Right lobe of liver (tissue), 4 donors: Measurements from ENCODE around the gene HSF4.

Experiments used
- POLR2A ChIP-seq: fragments of 450-650 bp; IDR thresholded peaks from one replicate; pipeline ENCODE4 v1.6.1; 2017; ENCODE audit warnings: antibody characterized with exemption, mild to moderate bottlenecking
- TF ChIP-seq, protein P1 (sequence below), 4 donors: fragments of 200-600 bp in 3 of 4; fragments of 450-650 bp in 1 of 4; IDR thresholded peaks; one replicate each; pipeline versions ENCODE4 v1.5.1 to v1.8.0; 2016 to 2022; ENCODE audit warnings: antibody characterized with exemption in 4 of 4, mild to moderate bottlenecking in 2 of 4
- donor health status: DM: no; HTN: no; CAD: no.
- donor health status: DM: no; HTN: no; CAD: no.
- donor health status: DM: no; HTN: yes; CAD: no.

DNA sequence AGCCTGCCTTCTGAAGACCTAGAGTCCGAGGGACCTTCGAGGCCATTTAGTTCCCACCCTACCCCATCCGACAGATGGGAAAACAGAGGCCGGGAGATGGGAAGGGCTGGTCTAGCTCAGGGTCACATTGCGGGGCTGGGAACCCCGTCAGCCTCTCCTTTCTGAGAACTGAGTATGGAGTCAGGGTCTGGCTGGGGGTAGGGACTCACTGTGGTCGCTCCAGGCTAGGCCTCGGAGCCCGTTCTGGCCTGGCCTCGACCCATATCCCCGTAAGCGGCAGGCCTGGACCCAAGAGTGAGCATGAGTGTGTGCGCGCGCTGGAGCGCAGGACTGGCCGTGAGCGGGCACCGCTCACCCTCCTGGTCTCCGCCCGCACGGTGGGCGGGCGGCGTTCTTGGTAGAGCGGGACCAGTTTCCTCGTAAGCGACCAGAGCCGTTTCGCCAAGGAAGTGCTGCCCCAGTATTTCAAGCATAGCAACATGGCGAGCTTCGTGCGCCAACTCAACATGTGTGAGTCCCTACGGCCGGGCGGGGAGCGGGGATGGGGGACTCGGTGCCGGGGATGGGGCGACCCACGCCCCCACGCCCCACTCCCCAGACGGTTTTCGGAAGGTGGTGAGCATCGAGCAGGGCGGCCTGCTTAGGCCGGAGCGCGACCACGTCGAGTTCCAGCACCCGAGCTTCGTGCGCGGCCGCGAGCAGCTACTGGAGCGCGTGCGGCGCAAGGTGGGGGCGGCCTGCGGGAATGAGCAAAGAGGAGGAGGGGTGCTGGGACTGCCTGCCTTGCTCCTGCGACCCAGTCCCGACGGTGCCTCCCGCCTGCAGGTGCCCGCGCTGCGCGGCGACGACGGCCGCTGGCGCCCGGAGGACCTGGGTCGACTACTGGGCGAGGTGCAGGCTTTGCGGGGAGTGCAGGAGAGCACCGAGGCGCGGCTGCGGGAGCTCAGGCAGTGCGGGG, 855 bp downstream of the HSF4 start:
- no peak for TF ChIP-seq POLR2A
- TF ChIP-seq, protein P1, sequence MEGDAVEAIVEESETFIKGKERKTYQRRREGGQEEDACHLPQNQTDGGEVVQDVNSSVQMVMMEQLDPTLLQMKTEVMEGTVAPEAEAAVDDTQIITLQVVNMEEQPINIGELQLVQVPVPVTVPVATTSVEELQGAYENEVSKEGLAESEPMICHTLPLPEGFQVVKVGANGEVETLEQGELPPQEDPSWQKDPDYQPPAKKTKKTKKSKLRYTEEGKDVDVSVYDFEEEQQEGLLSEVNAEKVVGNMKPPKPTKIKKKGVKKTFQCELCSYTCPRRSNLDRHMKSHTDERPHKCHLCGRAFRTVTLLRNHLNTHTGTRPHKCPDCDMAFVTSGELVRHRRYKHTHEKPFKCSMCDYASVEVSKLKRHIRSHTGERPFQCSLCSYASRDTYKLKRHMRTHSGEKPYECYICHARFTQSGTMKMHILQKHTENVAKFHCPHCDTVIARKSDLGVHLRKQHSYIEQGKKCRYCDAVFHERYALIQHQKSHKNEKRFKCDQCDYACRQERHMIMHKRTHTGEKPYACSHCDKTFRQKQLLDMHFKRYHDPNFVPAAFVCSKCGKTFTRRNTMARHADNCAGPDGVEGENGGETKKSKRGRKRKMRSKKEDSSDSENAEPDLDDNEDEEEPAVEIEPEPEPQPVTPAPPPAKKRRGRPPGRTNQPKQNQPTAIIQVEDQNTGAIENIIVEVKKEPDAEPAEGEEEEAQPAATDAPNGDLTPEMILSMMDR (IDR thresholded peaks at IDR 0.05) = no peak
